Nephron progenitor cell (in vitro differentiated cells): ENCODE measurements around the gene RHNO1.

Experiments
- DNase-seq: peaks from one replicate; pipeline ENCODE4 v3.0.0; 2021
- H3K27ac Mint-ChIP-seq: 2 replicates; pipeline ENCODE4 v1.8.0; 2021; ENCODE audit warnings: mild to moderate bottlenecking, moderate library complexity, mixed read lengths
- H3K27me3 Mint-ChIP-seq: 2 replicates; pipeline ENCODE4 v1.8.0; 2021; ENCODE audit warnings: mild to moderate bottlenecking, low read depth, mixed read lengths; ENCODE audit not compliant: poor library complexity
- H3K36me3 Mint-ChIP-seq: 2 replicates; pipeline ENCODE4 v1.8.0; 2021; ENCODE audit warnings: low read depth, mixed read lengths
- H3K4me1 Mint-ChIP-seq: 2 replicates; pipeline ENCODE4 v1.8.0; 2021; ENCODE audit warnings: mixed read lengths
- H3K4me3 Mint-ChIP-seq: 2 replicates; pipeline ENCODE4 v1.8.0; 2021; ENCODE audit warnings: mild to moderate bottlenecking, moderate library complexity, mixed read lengths
- H3K9me3 Mint-ChIP-seq: 2 replicates; pipeline ENCODE4 v1.8.0; 2021; ENCODE audit warnings: mild to moderate bottlenecking, moderate library complexity, mixed read lengths
- TF ChIP-seq, protein P1 (sequence below): fragments of 200-600 bp; sonication (generic); IDR thresholded peaks from 2 replicates; pipeline ENCODE4 v1.5.0; 2021; ENCODE audit warnings: antibody characterized with exemption

The RHNO1 gene

DNA sequence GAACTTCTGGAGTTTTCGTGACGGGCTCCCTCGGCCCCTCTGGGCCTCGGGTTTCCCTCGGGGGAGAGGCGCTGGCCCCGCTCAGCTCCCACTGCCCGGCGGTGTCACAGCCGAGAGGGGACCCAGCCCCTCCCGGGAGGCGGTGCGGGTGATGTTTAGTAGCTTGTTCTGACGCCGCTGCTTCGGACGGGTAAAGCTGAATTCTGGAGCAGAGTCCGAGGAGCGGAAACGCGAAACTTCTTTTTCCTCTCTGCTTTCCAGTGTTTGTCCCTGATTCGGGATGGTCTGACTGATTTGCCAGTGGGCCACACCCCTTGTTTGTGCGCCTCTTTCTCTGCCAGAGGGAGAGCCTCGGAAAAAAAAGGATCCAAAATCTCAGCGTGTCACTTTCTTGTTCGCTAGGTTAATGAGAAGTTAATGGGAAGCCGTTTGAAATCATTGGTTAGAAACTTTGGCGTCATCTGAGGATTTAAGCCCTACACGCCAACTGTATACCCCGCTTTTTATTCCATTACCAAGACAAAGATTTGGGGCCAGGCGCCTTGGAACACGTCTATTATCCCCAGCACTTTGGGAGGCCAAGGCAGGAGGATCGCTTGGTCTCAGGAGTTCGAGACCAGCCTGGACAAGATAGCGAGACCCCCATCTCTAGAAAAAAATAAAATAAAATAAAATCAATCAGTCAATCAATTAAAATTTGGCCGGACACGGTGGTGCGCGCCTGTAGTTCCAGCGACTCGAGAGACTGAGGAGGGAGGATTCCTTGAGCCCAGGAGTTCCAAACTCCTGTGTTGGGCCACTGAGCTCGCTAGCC, 14.4 kb downstream of the RHNO1 start:
- Mint-ChIP-seq H3K27me3 (peaks cover 3% of the 10 kb centered on the region), H3K9me3 (no peaks in the 10 kb centered on the region)

DNA sequence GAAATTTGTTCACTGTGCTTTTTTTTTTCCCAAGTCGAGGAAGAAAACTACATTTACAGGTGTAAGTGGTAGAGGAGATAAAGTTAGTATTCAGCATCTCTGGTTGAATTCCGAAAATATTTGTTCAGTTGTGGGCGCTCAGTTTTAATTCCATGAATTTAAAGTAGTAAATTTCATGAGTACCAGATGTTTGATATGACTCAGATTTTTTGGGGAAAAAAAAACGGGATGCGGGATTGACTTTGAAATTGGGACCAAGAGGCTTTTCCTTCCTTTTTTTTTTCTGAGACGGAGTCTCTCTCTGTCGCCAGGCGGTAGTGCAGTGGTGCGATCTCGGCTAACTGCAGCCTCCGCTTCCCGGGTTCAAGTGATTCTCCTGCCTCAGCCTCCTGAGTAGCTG, 15.2 kb downstream of the RHNO1 start:
- Mint-ChIP-seq H3K27ac (no peak overlapping the region), H3K27me3 (peaks cover 1% of the 10 kb centered on the region), H3K4me1 (peaks cover 51% of the 10 kb centered on the region), H3K36me3 (peaks cover 16% of the 10 kb centered on the region), H3K9me3 (no peaks in the 10 kb centered on the region), H3K4me3 (peak overlapping the region; percentile 97)
- TF ChIP-seq, protein P1, sequence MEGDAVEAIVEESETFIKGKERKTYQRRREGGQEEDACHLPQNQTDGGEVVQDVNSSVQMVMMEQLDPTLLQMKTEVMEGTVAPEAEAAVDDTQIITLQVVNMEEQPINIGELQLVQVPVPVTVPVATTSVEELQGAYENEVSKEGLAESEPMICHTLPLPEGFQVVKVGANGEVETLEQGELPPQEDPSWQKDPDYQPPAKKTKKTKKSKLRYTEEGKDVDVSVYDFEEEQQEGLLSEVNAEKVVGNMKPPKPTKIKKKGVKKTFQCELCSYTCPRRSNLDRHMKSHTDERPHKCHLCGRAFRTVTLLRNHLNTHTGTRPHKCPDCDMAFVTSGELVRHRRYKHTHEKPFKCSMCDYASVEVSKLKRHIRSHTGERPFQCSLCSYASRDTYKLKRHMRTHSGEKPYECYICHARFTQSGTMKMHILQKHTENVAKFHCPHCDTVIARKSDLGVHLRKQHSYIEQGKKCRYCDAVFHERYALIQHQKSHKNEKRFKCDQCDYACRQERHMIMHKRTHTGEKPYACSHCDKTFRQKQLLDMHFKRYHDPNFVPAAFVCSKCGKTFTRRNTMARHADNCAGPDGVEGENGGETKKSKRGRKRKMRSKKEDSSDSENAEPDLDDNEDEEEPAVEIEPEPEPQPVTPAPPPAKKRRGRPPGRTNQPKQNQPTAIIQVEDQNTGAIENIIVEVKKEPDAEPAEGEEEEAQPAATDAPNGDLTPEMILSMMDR, result no peak
- DNase-seq, result no peak

More for the DNA sequence above, 14.4 kb downstream of the RHNO1 start:
- Mint-ChIP-seq H3K27ac (peak overlapping the region; percentile 94), H3K36me3 (peaks cover 16% of the 10 kb centered on the region), H3K4me1 (peaks cover 51% of the 10 kb centered on the region), H3K4me3 (peak overlapping the region; percentile 97)
- peak; percentile 72 for DNase-seq
- TF ChIP-seq, protein P1, result no peak

GRCh38 chr12:2893007-2893406, 16.0 kb downstream of the RHNO1 start:
- Mint-ChIP-seq H3K4me3 (peak overlapping the region; percentile 68), H3K4me1 (peaks cover 51% of the 10 kb centered on the region), H3K9me3 (no peaks in the 10 kb centered on the region), H3K27me3 (no peaks in the 10 kb centered on the region), H3K27ac (no peak overlapping the region), H3K36me3 (peaks cover 9% of the 10 kb centered on the region)
- DNase-seq, result no peak
- TF ChIP-seq, protein P1, result no peak

DNA sequence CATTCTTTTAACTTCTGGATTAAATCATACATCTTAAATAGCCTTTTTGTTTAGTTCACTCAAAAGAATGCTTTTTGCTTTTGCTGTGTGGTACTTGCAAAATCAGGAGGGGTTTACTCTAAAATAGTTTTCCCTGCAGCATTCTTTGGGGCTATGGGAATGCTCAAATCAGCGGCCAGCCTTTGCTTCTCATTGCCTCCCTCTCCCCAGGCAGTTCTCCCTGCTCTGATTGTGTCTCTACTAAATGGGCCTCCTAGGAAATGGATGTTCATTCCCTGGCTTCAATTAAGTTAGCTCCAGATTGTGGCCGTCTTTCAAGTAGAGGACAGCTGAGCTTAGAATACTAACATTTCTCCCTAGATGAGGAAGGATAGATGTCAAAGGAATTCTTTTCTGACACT, 18.0 kb downstream of the RHNO1 start:
- Mint-ChIP-seq H3K27me3 (no peaks in the 10 kb centered on the region), H3K4me3 (no peak overlapping the region), H3K9me3 (no peaks in the 10 kb centered on the region), H3K36me3 (peaks cover 7% of the 10 kb centered on the region), H3K4me1 (peaks cover 38% of the 10 kb centered on the region), H3K27ac (no peak overlapping the region)
- DNase-seq, result no peak
- TF ChIP-seq, protein P1, result no peak

- TF ChIP-seq, protein P1, result no peak
- Mint-ChIP-seq H3K36me3 (peaks cover 11% of the 10 kb centered on the region), H3K4me1 (peaks cover 34% of the 10 kb centered on the region), H3K27me3 (no peaks in the 10 kb centered on the region), H3K27ac (peak overlapping the region; percentile 71), H3K4me3 (no peak overlapping the region), H3K9me3 (no peaks in the 10 kb centered on the region)
- DNase-seq, result no peak
These were observed 18.5 kb downstream of the RHNO1 start for GRCh38 chr12:2895511-2895910.

DNA sequence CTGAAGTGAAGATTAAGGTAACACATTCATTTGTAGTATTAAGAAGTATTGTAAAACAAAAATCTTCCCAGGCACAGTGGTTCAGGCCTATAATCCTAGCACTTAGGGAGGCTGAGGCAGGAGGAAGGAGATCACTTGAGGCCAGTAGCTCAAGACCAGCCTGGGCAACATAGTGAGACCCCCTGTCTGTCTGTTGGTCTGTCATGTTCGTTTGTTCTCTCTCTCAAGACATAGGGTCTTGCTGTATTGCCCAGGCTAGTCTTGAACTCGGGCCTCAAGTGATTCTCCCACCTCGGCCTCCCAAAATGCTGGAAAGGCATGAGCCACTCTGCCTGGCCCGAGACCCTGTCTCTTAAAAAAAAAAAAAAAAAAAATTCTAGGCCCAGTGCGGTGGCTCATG, 20.4 kb downstream of the RHNO1 start:
- Mint-ChIP-seq H3K9me3 (no peaks in the 10 kb centered on the region), H3K27ac (no peak overlapping the region), H3K4me3 (no peak overlapping the region), H3K36me3 (peaks cover 11% of the 10 kb centered on the region), H3K27me3 (no peaks in the 10 kb centered on the region), H3K4me1 (peaks cover 17% of the 10 kb centered on the region)
- DNase-seq, result no peak
- TF ChIP-seq, protein P1, result no peak
